NCI-H526 treated with DMSO at 0.1 percent for 48 hours (cell line): Measurements from ENCODE around the gene PLXND1.
"Not testable (repeated sequence)": the region's sequence is repeated elsewhere in the genome, so short reads cannot be mapped to it uniquely, and the experiment has no call there.

Experiments used
- DNase-seq: peaks from one replicate; lab custom pipeline; 2025; lab: John Stamatoyannopoulos, UW

PLXND1 gene

GRCh38 chr3:129526121-129526900 is 80.2 kb downstream of the PLXND1 start:
- DNase-seq: no peak

- DNase-seq: no peak
Measured at GRCh38 chr3:129525341-129525968, 81.0 kb downstream of the PLXND1 start.

GRCh38 chr3:129524081-129524480 is 82.4 kb downstream of the PLXND1 start:
- DNase-seq: no peak

GRCh38 chr3:129522953-129523352 is 83.5 kb downstream of the PLXND1 start:
- no peak for DNase-seq

GRCh38 chr3:129521611-129522010 is 84.9 kb downstream of the PLXND1 start:
- DNase-seq: peak; percentile 62

GRCh38 chr3:129520960-129521359 is 85.5 kb downstream of the PLXND1 start:
- DNase-seq: no peak

GRCh38 chr3:129519896-129520715 is 86.4 kb downstream of the PLXND1 start:
- DNase-seq: peak; percentile 21

GRCh38 chr3:129519449-129519848 is 87.0 kb downstream of the PLXND1 start:
- DNase-seq: no peak

GRCh38 chr3:129518581-129518980 is 87.9 kb downstream of the PLXND1 start:
- DNase-seq: no peak

GRCh38 chr3:129518038-129518561 is 88.4 kb downstream of the PLXND1 start:
- DNase-seq: no peak

GRCh38 chr3:129517516-129517915 is 89.0 kb downstream of the PLXND1 start:
- DNase-seq: no peak

GRCh38 chr3:129515821-129516432 is 90.5 kb downstream of the PLXND1 start:
- DNase-seq: not testable (repeated sequence)

- not testable (repeated sequence) for DNase-seq
Measured at GRCh38 chr3:129515108-129515820, 91.2 kb downstream of the PLXND1 start.

- DNase-seq: no peak
Measured at GRCh38 chr3:129514563-129514962, 91.9 kb downstream of the PLXND1 start.

- DNase-seq: no peak
Measured at GRCh38 chr3:129514110-129514509, 92.4 kb downstream of the PLXND1 start.

GRCh38 chr3:129513705-129514104 is 92.8 kb downstream of the PLXND1 start:
- DNase-seq: no peak

- no peak for DNase-seq
Measured at GRCh38 chr3:129512595-129512994, 93.9 kb downstream of the PLXND1 start.

- DNase-seq: no peak
Measured at GRCh38 chr3:129507181-129507831, 99.2 kb downstream of the PLXND1 start.

GRCh38 chr3:129506231-129506742 is 100.2 kb downstream of the PLXND1 start:
- DNase-seq: no peak

- no peak for DNase-seq
Measured at GRCh38 chr3:129505341-129505740, 101.1 kb downstream of the PLXND1 start.
